RWPE2 (cell line): ENCODE results near the gene RSPH9.

Experiments
- ATAC-seq: fragments of 200-7000 bp; cut with Tn5 transposase; 3 replicates; pipeline ENCODE4 v1.9.1; 2021; ENCODE audit warnings: low read depth
- DNase-seq: peaks from one replicate; pipeline ENCODE4 v3.0.0-alpha.2; 2020; ENCODE audit warnings: low spot score
- H3K27ac ChIP-seq: fragments of 450-650 bp; 2 replicates; pipeline ENCODE4 v1.5.1; 2017; ENCODE audit warnings: mild to moderate bottlenecking; ENCODE audit not compliant: poor library complexity, severe bottlenecking
- H3K27me3 ChIP-seq: fragments of 250-450 bp; sonication (Bioruptor Pico); 2 replicates; pipeline ENCODE4 v1.5.1; 2021; ENCODE audit warnings: mild to moderate bottlenecking, moderate library complexity; ENCODE audit not compliant: insufficient read depth, poor library complexity, severe bottlenecking
- H3K36me3 ChIP-seq: fragments of 250-450 bp; sonication (Bioruptor Pico); 2 replicates; pipeline ENCODE4 v1.5.1; 2020; ENCODE audit warnings: low read depth, mild to moderate bottlenecking, moderate library complexity
- H3K4me1 ChIP-seq: fragments of 250-450 bp; sonication (Bioruptor Pico); 2 replicates; pipeline ENCODE4 v1.5.1; 2021; ENCODE audit warnings: mild to moderate bottlenecking, moderate library complexity; ENCODE audit not compliant: insufficient read depth, poor library complexity, severe bottlenecking
- H3K4me3 ChIP-seq: fragments of 250-450 bp; sonication (Bioruptor Pico); 2 replicates; pipeline ENCODE4 v1.5.1; 2021; ENCODE audit warnings: mild to moderate bottlenecking, moderate library complexity; ENCODE audit not compliant: severe bottlenecking
- H3K9me3 ChIP-seq: fragments of 250-450 bp; sonication (Bioruptor Pico); 2 replicates; pipeline ENCODE4 v1.5.1; 2021; ENCODE audit warnings: mild to moderate bottlenecking, moderate library complexity; ENCODE audit not compliant: severe bottlenecking
- TF ChIP-seq, protein P1 (sequence below): fragments of 450-650 bp; IDR thresholded peaks from one replicate; pipeline ENCODE4 v1.5.1; 2017; ENCODE audit warnings: mild to moderate bottlenecking, moderate library complexity; ENCODE audit not compliant: poor library complexity, severe bottlenecking

RSPH9 gene

DNA sequence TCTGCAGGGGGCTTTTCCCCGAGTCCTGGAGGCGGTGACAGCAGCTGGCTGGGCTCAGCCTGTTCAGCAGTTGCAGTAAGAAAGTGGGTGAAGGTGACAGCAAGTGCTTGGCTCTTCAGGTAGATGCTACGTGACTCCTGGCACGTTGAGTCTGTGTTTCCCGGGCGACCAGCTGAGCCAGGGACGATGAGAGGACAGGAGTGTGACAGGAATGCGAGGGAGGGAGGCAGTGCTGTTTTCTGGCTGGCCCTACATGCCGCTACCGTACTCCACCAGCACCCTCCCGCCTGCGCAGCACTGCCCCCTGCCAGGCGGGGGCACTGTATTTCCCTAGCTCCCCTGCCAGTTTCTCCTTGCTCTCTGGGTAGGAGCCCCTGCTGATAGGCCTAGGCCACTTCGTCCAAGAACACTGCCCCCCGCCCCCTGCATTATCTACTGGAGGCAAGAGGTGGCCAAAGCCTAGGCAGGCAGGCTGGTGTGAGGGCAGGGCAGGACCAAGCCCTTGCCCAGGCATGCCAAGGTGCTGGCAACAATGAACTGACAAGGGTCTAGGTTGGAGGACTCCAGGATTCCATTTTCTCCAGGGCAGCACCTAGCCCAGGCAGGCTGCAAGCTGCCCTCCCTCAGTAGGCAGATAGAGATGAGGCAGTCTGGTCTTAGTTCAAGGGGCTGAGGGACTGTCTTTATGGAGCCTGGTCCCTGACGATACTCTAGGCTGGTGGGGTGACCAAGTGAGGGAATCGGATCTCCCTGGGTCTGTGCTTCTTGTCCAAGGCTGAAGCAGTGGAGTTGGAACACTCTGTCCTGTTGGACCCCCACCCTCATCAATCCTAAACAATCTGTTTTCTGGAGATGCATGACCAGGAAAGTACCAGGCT, 23.6 kb downstream of the RSPH9 start:
- Histone ChIP-seq H3K36me3 (no peaks in the 10 kb centered on the region), H3K9me3 (no peaks in the 10 kb centered on the region), H3K27me3 (no peaks in the 10 kb centered on the region), H3K27ac (peak overlapping the region; percentile 47), H3K4me3 (no peak overlapping the region), H3K4me1 (peaks cover 26% of the 10 kb centered on the region)
- ATAC-seq (peak; percentile 28), DNase-seq (no peak)
- TF ChIP-seq, protein P1, sequence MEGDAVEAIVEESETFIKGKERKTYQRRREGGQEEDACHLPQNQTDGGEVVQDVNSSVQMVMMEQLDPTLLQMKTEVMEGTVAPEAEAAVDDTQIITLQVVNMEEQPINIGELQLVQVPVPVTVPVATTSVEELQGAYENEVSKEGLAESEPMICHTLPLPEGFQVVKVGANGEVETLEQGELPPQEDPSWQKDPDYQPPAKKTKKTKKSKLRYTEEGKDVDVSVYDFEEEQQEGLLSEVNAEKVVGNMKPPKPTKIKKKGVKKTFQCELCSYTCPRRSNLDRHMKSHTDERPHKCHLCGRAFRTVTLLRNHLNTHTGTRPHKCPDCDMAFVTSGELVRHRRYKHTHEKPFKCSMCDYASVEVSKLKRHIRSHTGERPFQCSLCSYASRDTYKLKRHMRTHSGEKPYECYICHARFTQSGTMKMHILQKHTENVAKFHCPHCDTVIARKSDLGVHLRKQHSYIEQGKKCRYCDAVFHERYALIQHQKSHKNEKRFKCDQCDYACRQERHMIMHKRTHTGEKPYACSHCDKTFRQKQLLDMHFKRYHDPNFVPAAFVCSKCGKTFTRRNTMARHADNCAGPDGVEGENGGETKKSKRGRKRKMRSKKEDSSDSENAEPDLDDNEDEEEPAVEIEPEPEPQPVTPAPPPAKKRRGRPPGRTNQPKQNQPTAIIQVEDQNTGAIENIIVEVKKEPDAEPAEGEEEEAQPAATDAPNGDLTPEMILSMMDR: peak; percentile 16

DNA sequence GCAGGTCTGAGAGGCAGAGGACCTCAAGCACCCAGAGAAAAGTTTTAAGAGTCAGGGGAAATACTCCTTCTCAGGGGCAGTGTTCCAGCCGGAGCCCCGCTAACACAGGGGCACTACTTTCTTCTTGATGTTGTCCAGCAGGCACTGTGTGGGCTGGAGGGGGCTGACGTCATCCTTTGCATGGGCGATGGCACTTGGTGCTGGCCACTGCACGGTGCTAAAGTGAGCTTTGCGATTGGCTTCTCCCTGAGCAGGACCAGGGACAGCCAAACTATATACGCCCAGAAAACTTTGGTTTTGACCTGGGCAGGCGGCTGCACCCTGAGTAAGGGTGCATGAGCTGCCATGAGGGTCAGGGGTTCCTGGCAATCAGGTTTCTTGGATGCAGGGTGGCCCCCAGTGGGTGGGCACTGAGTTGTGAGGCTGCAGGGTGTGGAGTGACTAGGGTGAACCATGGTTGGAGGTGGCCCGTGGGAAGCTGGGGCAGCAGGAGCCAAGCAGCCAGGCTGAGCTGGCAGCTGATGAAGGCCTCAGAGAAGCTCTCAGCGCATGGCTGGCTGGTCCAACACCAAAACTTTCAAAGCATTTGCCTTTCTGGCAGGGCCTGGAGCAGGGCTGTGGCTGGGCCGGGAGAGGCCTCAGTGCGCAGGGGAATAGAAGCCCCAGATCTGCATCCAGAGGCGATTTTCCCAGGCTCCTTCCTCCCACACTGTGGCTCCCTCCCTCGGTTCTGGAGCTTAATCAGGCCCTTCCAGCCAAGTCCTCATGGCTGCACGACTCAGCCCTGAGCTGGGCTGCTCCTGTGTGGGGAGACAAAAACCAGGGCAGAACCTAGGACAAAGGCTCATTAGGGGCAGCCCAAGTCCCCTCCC, 24.4 kb downstream of the RSPH9 start:
- DNase-seq (no peak), ATAC-seq (no peak)
- no peak overlapping the region for H3K4me3 ChIP-seq
- peaks cover 6% of the 10 kb centered on the region; the same call in 1 of the 2 replicates for H3K36me3 ChIP-seq
- H3K27ac ChIP-seq: peak overlapping the region; percentile 47
- H3K27me3 ChIP-seq: no peaks in the 10 kb centered on the region
- TF ChIP-seq, protein P1: no peak
- no peaks in the 10 kb centered on the region for H3K9me3 ChIP-seq
- peaks cover 26% of the 10 kb centered on the region for H3K4me1 ChIP-seq

DNA sequence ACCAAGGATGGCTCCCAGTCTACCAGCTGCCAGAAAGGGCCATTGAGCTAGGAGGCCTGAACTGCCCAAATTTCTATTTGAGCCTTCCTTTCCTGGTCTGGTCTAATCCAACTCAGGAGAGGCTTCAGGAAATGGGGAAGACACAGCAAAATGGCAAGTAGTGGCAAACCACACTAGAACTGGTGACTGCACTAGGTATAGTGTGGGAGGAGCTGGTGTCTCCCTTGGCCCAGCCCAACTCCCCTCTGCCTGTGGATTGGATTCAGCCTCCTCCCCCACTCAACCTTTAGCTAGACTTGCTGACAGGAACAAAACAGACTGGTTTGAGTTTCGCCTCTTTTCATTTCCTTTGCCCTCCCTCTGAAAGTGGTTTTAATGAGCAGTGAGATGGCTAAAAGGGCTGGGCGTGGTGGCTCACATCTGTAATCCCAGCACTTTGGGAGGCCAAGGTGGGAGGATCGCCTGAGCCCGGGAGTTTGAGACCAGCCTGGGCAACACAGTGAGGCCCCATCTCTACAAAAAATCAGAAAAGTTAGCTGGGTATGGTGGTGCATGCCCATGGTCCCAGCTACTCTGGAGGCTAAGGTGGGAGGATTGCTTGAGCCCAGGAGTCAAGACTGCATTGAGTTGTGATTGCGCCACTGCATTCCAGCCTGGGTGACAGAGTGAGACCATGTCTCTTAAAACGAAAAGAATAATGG, 25.2 kb downstream of the RSPH9 start:
- H3K27ac ChIP-seq: peak overlapping the region; percentile 47
- H3K4me1 ChIP-seq: peaks cover 24% of the 10 kb centered on the region
- H3K36me3 ChIP-seq: peaks cover 14% of the 10 kb centered on the region
- H3K27me3 ChIP-seq: no peaks in the 10 kb centered on the region
- ATAC-seq: no peak
- DNase-seq: no peak
- H3K9me3 ChIP-seq: no peaks in the 10 kb centered on the region
- H3K4me3 ChIP-seq: no peak overlapping the region
- TF ChIP-seq, protein P1: no peak

DNA sequence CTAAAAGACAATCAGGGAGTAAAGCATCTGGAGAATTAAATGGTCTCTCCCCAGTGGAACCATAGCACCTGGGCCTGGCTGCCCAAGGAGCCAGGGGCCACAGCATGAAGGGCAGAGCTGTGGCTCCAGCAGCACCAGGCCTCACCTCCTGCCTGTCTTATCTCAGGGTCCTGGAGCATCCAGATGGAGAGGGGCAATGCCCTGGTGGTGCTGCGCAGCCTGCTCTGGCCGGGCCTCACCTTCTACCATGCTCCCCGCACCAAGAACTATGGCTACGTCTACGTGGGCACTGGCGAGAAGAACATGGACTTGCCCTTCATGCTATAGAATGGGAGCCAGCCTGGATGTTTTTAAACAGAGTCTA, 25.8 kb downstream of the RSPH9 start:
- Histone ChIP-seq H3K36me3 (peaks cover 15% of the 10 kb centered on the region), H3K4me3 (no peak overlapping the region), H3K27me3 (no peaks in the 10 kb centered on the region), H3K9me3 (no peaks in the 10 kb centered on the region), H3K27ac (peak overlapping the region; percentile 47), H3K4me1 (peaks cover 19% of the 10 kb centered on the region)
- DNase-seq: no peak
- ATAC-seq: no peak
- TF ChIP-seq, protein P1: no peak
